Fibroblast of lung (primary cell): ENCODE measurements around the gene RUNX1.

Experiments
- EZH2 ChIP-seq: IDR thresholded peaks from 2 replicates; pipeline ENCODE4 v1.5.1; 2012; ENCODE audit warnings: low read length, control low read depth, mild to moderate bottlenecking; ENCODE audit errors: missing control alignments
- TF ChIP-seq, protein P1 (sequence below), 2 donors: IDR thresholded peaks in 1 of 2; conservative IDR thresholded peaks in 1 of 2; 1 replicate in 1 of 2; 2 replicates in 1 of 2; pipeline ENCODE4 v1.5.1; 2011 to 2012; ENCODE audit warnings: low read length in 2 of 2, control low read depth in 1 of 2, inconsistent platforms in 1 of 2, low read depth in 1 of 2, mild to moderate bottlenecking in 1 of 2

DNA sequence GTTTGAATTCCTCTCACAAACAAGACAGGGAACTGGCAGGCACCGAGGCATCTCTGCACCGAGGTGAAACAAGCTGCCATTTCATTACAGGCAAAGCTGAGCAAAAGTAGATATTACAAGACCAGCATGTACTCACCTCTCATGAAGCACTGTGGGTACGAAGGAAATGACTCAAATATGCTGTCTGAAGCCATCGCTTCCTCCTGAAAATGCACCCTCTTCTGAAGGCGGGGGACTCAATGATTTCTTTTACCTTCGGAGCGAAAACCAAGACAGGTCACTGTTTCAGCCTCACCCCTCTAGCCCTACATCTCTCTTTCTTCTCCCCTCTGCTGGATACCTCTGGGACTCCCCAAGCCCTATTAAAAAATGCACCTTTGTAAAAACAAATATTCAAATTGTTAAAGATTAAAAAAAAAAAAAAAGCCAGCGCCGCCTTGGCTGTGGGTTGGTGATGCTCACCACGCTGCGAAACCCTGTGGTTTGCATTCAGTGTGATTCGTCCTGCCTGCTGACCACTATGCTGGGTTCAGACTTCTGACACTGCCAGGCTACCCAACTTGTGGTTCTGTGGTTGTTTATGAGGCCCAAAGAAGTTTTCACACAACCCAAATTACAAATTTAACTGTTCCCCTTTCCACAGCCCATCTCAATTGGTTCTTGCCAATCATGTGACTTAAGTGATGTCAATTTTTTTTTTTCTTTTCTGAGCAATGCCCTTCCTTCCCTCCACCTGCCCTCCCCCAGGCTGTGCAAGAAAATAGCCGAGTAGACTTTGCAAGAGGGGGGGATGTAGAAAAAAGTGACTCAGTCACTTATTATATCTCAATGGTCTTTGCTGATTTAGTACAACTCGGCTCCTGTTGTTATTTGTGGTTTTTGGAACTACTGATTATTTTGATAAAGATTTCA, at the start of gene RUNX1:
- TF ChIP-seq, protein P1, sequence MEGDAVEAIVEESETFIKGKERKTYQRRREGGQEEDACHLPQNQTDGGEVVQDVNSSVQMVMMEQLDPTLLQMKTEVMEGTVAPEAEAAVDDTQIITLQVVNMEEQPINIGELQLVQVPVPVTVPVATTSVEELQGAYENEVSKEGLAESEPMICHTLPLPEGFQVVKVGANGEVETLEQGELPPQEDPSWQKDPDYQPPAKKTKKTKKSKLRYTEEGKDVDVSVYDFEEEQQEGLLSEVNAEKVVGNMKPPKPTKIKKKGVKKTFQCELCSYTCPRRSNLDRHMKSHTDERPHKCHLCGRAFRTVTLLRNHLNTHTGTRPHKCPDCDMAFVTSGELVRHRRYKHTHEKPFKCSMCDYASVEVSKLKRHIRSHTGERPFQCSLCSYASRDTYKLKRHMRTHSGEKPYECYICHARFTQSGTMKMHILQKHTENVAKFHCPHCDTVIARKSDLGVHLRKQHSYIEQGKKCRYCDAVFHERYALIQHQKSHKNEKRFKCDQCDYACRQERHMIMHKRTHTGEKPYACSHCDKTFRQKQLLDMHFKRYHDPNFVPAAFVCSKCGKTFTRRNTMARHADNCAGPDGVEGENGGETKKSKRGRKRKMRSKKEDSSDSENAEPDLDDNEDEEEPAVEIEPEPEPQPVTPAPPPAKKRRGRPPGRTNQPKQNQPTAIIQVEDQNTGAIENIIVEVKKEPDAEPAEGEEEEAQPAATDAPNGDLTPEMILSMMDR (conservative IDR thresholded peaks at IDR 0.05 in 1 of 2, IDR thresholded peaks at IDR 0.05 in 1 of 2; ENCODE audit: low read depth in 1 of 2, low read length in 2 of 2), result no peak
- no peak for TF ChIP-seq EZH2
